K562 (cell line): ENCODE measurements around the gene RPS6KA4. TPM values are rescaled to one million over a fixed set of nuclear protein-coding genes. Genes with fewer than 3 reads are reported as not detected.

Experiments used
- ARID1B ChIP-seq: fragments of 450-650 bp; IDR thresholded peaks from 2 replicates; pipeline ENCODE4 v1.6.1; 2016; ENCODE audit warnings: antibody characterized with exemption, mild to moderate bottlenecking, inconsistent platforms
- CAMTA2 ChIP-seq: fragments of 250-450 bp; sonication (Bioruptor Pico); conservative IDR thresholded peaks from 2 replicates; pipeline ENCODE4 v1.5.1; 2022
- CXXC5 ChIP-seq: fragments of 250-450 bp; sonication (Bioruptor Pico); IDR thresholded peaks from 2 replicates; pipeline ENCODE4 v1.8.0; 2022; ENCODE audit warnings: inconsistent platforms, mild to moderate bottlenecking, moderate library complexity
- ESRRA ChIP-seq: fragments of 450-650 bp; IDR thresholded peaks from 2 replicates; pipeline ENCODE4 v1.6.1; 2014; ENCODE audit warnings: low read depth, mild to moderate bottlenecking, moderate library complexity, borderline replicate concordance
- FOSL1 ChIP-seq: fragments of 200-800 bp; sonication (Bioruptor generic); conservative IDR thresholded peaks from 2 replicates; pipeline ENCODE4 v1.6.1; 2016; ENCODE audit warnings: missing genetic modification characterization, missing compliant biosample characterization
- FOXK2 ChIP-seq, 2 experiments: fragments of 450-650 bp; IDR thresholded peaks in 1 of 2; conservative IDR thresholded peaks in 1 of 2; 2 replicates each; pipeline ENCODE4 v1.6.1; 2016; ENCODE audit warnings: low read depth in 2 of 2, mild to moderate bottlenecking in 1 of 2
- HDAC1 ChIP-seq, 2 experiments: fragments of 450-650 bp; IDR thresholded peaks; 2 replicates each; pipeline ENCODE4 v1.6.1; 2016 to 2017; ENCODE audit warnings: inconsistent platforms in 1 of 2, mild to moderate bottlenecking in 1 of 2, moderate library complexity in 1 of 2
- HIVEP1 ChIP-seq: fragments of 250-450 bp; sonication (Bioruptor Pico); IDR thresholded peaks from 2 replicates; pipeline ENCODE4 v1.4.0; 2020; ENCODE audit warnings: mild to moderate bottlenecking
- ILF3 ChIP-seq: fragments of 450-650 bp; IDR thresholded peaks from 2 replicates; pipeline ENCODE4 v1.6.1; 2018; ENCODE audit warnings: antibody characterized with exemption, mild to moderate bottlenecking, moderate library complexity, borderline replicate concordance
- RAD51 ChIP-seq: fragments of 450-650 bp; IDR thresholded peaks from 2 replicates; pipeline ENCODE4 v1.7.1; 2016; ENCODE audit warnings: low read depth, mild to moderate bottlenecking, borderline replicate concordance
- SAFB2 ChIP-seq: fragments of 200-400 bp; formaldehyde crosslinking; IDR thresholded peaks from 2 replicates; pipeline ENCODE4 v1.6.1; 2018; ENCODE audit warnings: borderline replicate concordance, low read length, low read depth, moderate library complexity; ENCODE audit not compliant: severe bottlenecking
- SMARCE1 ChIP-seq: fragments of 450-650 bp; IDR thresholded peaks from 2 replicates; pipeline ENCODE4 v1.7.1; 2016; ENCODE audit warnings: mild to moderate bottlenecking
- STAG1 ChIP-seq: sonication (generic); formaldehyde crosslinking; IDR thresholded peaks from 2 replicates; pipeline ENCODE4 v1.5.0; 2020; ENCODE audit warnings: missing genetic modification reagents, borderline replicate concordance
- TAF7 ChIP-seq: fragments of 450-650 bp; IDR thresholded peaks from 2 replicates; pipeline ENCODE4 v1.6.1; 2016; ENCODE audit warnings: missing genetic modification characterization, missing compliant biosample characterization
- TCF7 ChIP-seq: sonication (generic); IDR thresholded peaks from 2 replicates; pipeline ENCODE4 v1.6.1; 2016; ENCODE audit warnings: antibody characterized with exemption, borderline replicate concordance
- TFAM ChIP-seq: fragments of 250-450 bp; sonication (Bioruptor Pico); conservative IDR thresholded peaks from 2 replicates; pipeline ENCODE4 v1.5.0; 2021; ENCODE audit warnings: mild to moderate bottlenecking, moderate library complexity
- ZNF444 ChIP-seq: fragments of 250-450 bp; sonication (Bioruptor Pico); IDR thresholded peaks from 2 replicates; pipeline ENCODE4 v1.4.0; 2020; ENCODE audit warnings: mild to moderate bottlenecking, moderate library complexity
- polyA plus RNA-seq, 8 experiments: library from polyadenylated mRNA; depleted of rRNA in 4 of 8; stranded (reverse) in 5 of 8; unstranded in 3 of 8; fragments of >200 nt; fragmentation: Nextera tagmentation in 2 of 8; fragmentation: Illumina TruSeq in 1 of 8; extraction: Ambion mirVana in 2 of 8; extraction: Trizol in 1 of 8; gene quantifications; 2 replicates each; pipeline versions ENCODE4 v1.2.1 to v1.2.3, GENCODE V29; 2011 to 2014; ENCODE audit warnings: inconsistent platforms in 1 of 8, missing spikeins in 1 of 8
- total RNA-seq, 7 experiments: library from RNA; depleted of rRNA in 6 of 7; stranded (reverse); fragments of >200 nt in 6 of 7; fragmentation: Illumina TruSeq in 2 of 7; extraction: Trizol in 2 of 7; gene quantifications; 2 replicates each; pipeline versions ENCODE4 v1.2.1 to v1.2.3, GENCODE V29; 2011 to 2021; ENCODE audit warnings: low replicate concordance in 1 of 7
- TF ChIP-seq, protein P1 (sequence below): sonication (generic); formaldehyde crosslinking; IDR thresholded peaks from 2 replicates; pipeline ENCODE4 v1.8.1; 2023; ENCODE audit warnings: mild to moderate bottlenecking, missing genetic modification reagents
- TF ChIP-seq, protein P2 (sequence below): sonication (generic); formaldehyde crosslinking; IDR thresholded peaks from 2 replicates; pipeline ENCODE4 v1.8.0; 2022; ENCODE audit warnings: mild to moderate bottlenecking, missing genetic modification reagents, borderline replicate concordance
- TF ChIP-seq, protein P3 (sequence below): sonication (generic); formaldehyde crosslinking; IDR thresholded peaks from 2 replicates; pipeline ENCODE4 v1.4.0; 2020; ENCODE audit warnings: mild to moderate bottlenecking, missing genetic modification reagents

Gene RPS6KA4
- total and polyA plus RNA-seq, 9 of the 15 experiments (the other 6 are each of a cell fraction or from before 2014, with no cell fraction given) = 0.15 to 23.8 (median 9.8) TPM

DNA sequence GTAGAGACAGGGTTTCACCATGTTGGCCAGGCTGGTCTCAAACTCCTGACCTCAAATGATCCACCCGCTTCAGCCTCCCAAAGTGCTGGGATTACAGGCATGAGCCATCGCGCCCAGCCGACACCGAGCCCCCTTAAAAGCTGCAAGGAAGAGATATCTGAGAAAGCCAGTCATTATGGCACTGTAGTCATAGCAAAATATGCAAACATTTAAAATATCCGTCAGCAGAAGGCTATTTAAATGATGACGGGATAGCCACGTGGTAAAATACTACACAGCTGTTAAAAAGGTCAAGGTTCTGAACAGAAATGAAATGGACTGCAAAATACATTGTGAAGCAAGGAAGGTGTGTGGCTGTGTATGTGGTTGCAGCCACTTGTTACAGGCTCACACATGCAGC, 25.4 kb upstream of the RPS6KA4 start (continued):
- TF ChIP-seq, protein P1, sequence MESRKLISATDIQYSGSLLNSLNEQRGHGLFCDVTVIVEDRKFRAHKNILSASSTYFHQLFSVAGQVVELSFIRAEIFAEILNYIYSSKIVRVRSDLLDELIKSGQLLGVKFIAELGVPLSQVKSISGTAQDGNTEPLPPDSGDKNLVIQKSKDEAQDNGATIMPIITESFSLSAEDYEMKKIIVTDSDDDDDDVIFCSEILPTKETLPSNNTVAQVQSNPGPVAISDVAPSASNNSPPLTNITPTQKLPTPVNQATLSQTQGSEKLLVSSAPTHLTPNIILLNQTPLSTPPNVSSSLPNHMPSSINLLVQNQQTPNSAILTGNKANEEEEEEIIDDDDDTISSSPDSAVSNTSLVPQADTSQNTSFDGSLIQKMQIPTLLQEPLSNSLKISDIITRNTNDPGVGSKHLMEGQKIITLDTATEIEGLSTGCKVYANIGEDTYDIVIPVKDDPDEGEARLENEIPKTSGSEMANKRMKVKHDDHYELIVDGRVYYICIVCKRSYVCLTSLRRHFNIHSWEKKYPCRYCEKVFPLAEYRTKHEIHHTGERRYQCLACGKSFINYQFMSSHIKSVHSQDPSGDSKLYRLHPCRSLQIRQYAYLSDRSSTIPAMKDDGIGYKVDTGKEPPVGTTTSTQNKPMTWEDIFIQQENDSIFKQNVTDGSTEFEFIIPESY = peak; percentile 93
- TF ChIP-seq CXXC5 (no peak), TCF7 (no peak), SMARCE1 (peak; percentile 24; the same call in 1 of the 2 replicates), TAF7 (tag) (no peak), ILF3 (no peak), FOXK2 (conservative IDR thresholded peaks at IDR 0.05 in 1 of 2, IDR thresholded peaks at IDR 0.05 in 1 of 2; ENCODE audit: low read depth in 2 of 2) (no peak), HDAC1 (IDR thresholded peaks at IDR 0.05) (0 out of 4 replicates have a peak, but pooled peaks of 1 of the 2 experiments have one; percentile 23), CAMTA2 (CRISPR knock-in tag) (no peak), TFAM (no peak), RAD51 (peak; percentile 10; the same call in 1 of the 2 replicates), SAFB2 (no peak), ESRRA (no peak), FOSL1 (no peak), STAG1 (CRISPR knock-in tag) (no peak), ARID1B (peak; percentile 76), ZNF444 (CRISPR knock-in tag) (no peak), HIVEP1 (CRISPR knock-in tag) (no peak)
- TF ChIP-seq, protein P2, sequence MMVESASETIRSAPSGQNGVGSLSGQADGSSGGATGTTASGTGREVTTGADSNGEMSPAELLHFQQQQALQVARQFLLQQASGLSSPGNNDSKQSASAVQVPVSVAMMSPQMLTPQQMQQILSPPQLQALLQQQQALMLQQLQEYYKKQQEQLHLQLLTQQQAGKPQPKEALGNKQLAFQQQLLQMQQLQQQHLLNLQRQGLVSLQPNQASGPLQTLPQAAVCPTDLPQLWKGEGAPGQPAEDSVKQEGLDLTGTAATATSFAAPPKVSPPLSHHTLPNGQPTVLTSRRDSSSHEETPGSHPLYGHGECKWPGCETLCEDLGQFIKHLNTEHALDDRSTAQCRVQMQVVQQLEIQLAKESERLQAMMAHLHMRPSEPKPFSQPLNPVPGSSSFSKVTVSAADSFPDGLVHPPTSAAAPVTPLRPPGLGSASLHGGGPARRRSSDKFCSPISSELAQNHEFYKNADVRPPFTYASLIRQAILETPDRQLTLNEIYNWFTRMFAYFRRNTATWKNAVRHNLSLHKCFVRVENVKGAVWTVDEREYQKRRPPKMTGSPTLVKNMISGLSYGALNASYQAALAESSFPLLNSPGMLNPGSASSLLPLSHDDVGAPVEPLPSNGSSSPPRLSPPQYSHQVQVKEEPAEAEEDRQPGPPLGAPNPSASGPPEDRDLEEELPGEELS (CRISPR knock-in tag) = no peak
- TF ChIP-seq, protein P3, sequence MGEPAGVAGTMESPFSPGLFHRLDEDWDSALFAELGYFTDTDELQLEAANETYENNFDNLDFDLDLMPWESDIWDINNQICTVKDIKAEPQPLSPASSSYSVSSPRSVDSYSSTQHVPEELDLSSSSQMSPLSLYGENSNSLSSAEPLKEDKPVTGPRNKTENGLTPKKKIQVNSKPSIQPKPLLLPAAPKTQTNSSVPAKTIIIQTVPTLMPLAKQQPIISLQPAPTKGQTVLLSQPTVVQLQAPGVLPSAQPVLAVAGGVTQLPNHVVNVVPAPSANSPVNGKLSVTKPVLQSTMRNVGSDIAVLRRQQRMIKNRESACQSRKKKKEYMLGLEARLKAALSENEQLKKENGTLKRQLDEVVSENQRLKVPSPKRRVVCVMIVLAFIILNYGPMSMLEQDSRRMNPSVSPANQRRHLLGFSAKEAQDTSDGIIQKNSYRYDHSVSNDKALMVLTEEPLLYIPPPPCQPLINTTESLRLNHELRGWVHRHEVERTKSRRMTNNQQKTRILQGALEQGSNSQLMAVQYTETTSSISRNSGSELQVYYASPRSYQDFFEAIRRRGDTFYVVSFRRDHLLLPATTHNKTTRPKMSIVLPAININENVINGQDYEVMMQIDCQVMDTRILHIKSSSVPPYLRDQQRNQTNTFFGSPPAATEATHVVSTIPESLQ (CRISPR knock-in tag) = no peak
